COLO668 (cell line): ENCODE measurements around the gene SHROOM3.

Experiments used
- DNase-seq: peaks from one replicate; lab custom pipeline; 2025; ENCODE audit not compliant: unreplicated experiment; lab: John Stamatoyannopoulos, UW

Gene SHROOM3

DNA sequence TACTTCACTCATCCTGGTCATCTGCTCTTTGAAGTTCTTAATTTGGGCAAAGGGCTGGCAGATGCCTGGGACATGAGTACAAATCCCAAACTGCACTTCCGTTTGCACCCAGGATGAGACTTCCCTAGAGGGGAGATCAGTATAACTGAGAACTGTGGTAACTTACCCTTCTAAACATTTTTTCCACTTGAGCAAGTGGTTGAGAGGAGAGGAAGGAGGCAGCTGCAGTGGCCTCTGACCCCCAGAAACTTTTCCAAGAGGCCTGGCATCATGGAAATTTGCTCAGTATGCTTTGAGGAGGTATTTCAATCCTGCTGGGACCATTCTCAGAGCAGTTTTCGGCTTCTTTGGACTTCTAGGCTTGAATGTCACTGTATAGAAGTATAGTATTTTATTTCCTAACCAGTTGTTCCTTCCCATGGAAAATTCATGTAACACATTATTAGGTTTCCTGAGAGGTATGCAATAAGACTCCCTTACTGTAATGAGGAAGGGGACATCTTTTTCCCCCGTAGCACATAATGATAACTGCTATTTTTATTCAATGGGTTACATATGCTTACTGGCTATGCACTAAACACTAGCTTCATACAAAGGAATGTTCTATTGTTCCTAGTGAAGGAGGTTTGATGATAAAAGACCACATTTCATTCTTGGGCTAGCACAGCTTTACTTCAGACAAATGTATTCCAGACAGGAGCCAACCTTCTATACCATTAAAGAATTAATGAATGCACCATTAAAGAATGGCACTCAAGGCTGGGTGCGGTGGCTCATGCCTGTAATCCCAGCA is 129.3 kb downstream of the SHROOM3 start:
- no peak for DNase-seq

DNA sequence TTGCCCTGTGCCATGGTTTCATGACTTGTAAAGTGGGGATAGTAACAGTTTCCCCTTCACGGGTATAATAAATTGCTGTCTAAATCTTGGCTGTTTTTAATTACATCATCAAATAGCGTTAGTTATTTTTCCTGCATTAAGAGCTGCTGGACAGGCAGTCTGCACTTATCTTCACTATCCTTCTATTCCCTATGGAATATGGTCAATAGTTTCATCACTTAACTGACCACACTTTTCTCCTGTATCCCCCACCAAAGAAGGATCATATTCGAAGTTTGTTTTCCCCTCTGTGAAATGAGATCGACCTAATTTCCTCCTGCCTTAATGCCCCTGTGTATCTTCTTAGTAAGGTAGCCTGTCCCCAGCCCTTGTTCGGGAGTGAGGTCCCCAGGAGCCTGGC is 133.2 kb downstream of the SHROOM3 start:
- no peak for DNase-seq

DNA sequence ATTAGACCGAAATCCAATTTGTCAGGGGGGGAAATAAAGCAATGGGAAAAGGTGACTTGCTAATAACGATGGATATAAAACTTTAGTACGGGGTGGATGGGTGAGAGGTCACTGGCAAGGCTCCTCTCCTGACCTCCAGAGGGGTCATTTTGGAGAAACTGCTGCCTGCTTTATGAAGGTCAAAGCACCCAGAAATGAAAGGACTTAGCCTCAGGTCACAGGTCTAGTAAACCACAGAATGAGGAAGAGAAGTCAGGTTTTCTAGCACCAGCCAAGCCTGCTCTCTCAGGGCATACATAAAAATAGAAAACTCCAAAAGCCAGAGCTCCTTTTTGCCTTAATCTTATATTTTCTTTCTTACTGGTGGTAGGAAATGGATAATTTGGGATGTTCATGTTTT is 134.2 kb downstream of the SHROOM3 start:
- DNase-seq: no peak

DNA sequence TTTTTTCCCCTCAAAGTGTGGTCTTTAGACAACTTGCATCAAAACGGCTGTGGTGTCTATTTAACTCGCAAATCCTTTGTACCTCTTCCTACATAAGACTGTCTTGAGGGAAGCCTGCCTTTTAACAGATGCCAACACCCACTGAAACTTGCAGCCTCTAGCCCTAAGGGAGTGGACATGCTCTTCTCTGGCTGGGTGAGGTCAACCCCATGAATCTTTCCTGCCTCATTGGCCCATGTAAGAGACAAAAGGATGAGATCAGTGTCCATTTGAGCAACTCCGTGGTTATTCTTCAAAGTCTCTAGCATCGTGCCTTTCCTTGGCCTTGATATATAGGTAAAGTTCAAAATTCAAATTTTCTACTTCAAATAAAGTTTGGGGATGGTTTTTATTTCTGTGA is 134.7 kb downstream of the SHROOM3 start:
- no peak for DNase-seq

DNA sequence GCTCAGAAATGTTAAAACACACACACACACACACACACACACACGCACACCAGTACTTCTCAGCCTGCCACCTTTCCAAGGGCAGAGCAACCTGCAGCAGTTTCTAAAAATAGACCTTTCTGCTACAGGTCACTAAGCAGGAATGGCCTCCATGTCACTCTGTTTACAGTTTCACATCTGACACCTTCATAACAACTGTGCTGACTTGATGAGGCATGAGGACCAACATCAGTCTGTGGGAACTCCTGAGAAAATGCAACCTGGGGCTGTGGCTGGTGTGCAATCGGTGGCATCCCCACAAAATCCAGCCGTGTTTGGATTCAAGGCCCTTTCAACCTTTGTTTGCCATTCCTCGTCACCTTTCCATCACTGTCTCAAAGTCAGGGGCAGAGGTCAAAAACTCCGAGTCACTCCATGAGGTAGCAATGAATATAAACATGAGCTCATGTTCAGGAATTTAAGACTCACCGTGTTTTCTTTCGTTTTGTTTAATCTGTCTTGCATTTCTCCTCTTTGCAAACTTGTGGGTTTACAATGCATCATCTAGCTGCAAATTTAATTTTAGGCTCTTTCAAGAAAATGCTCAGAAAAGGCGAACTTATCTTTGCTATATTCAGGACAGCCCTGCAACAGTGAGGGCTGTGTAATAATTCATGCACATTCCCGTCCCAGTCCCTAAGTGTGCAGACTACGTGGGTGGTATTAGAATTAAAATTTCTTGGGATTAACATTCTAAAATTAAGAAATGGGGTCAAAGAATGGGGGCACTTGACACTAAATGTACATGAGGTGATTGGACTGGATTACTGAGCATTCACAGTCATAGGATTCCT is 135.3 kb downstream of the SHROOM3 start:
- DNase-seq: peak; percentile 54

DNA sequence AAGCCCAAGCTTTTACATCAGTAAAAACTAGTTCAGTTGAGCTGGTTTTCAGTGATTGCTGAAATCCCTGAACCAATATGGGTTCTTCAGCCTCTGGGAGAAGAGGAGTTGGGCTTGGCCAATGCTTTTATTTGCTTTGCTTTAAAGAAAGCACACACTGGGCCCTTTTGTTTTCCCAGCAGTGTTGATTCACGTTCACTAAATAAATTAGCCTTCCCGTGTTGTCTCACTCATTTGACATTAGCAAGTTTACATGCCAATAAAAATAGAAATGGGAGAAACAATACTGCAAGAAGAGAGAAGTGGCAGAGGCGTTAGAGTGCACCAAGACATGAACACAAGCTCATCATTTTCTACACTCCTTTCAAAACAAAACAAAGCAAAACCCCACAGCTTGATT is 136.2 kb downstream of the SHROOM3 start:
- DNase-seq: peak; percentile 29

DNA sequence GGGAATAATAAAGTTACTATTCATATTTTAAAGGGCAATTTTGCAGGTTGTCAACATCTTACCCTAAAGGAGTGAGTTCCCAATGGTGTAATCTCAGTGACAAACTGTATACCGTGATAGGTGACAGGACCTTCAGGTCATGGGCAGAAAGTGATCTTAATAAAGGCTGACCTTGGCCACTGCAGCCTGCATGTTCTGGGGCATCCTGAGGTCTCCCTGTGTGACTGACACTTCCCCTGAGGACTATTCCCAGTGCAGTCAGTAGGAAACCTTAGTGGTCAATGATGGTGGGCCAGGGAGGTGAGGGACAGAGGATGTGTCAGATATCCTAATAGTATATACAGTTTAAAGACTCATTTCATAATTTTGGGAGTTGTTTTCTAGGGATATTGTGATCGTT is 137.2 kb downstream of the SHROOM3 start:
- no peak for DNase-seq

DNA sequence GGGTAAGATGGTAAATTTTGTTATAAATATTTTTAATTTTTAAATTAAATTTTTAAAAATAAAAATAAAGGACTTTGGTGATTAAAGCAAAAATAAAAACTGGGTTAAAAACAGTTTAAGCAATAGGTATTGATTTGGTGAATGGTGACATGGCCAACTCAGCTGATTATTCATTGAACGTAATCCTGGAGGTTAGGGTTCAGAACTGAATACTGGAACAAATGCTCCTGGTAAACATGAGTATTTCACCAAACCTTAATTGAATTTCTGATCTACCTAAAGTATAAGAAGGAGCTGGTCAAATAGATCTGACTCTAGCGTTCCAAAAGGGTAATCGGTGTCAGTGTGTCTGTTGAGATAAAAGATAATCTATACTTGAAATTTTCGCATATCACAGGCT is 141.8 kb downstream of the SHROOM3 start:
- no peak for DNase-seq

DNA sequence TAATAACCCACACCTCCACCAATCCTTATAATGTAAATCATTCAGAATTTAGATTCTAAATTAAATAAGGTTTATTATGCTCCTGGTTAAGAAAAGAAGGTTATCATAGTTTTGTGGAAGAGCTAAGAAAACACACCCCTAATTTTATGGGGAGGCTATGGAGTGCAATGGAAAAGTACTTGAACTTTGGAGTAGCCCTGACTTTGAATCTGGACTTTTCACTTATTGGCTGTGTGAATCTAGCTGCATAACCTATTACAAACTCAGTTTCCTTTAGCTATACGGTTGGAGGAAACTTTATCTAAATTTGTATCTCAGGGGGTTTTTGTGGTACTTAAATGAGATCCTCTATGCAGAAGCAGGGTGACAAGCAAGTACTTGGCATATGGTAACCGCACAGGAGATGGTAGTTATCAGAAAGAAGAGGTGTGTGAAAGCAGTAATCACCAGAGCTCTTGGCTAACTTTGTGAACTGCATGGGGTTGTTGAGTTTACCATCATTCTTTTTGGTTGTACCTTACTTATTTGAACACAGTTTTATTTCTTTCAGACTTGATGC is 143.1 kb downstream of the SHROOM3 start:
- DNase-seq: no peak

DNA sequence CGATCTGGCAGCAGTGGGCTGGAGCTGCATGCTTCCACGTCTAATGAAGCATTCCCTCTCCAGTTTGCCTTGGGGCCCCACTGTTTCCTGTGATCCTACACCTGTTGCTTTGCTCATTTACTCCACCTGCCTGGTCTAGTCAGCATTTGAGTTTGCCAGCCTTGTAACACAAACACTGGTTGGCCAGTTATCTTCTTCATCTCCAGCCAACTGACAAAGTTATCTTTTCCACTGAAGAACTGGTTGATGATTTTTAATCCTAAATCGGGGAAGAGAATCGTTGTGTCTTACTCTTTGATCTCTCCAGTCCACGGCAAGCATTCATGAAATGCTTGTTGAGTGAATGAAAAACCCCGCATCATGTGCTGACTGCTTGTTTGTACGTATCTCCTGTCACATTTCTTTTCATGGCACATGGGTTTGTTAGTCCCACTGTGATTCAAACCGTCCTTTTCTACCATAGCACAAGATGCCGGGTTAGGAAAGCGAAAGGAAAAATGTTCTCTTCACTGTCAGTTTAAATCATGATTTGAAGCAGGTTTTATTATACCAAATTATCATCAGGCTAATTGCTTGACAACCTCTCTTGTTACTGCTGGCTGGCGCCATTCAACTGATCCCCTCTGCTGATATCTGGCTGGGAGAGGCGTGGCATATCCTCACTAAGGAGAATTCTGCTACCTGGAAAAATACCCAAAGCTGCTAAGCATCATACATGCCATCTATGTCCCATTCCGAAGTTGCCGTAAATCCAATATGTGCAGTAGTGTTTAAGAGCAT is 144.8 kb downstream of the SHROOM3 start:
- peak; percentile 69 for DNase-seq

DNA sequence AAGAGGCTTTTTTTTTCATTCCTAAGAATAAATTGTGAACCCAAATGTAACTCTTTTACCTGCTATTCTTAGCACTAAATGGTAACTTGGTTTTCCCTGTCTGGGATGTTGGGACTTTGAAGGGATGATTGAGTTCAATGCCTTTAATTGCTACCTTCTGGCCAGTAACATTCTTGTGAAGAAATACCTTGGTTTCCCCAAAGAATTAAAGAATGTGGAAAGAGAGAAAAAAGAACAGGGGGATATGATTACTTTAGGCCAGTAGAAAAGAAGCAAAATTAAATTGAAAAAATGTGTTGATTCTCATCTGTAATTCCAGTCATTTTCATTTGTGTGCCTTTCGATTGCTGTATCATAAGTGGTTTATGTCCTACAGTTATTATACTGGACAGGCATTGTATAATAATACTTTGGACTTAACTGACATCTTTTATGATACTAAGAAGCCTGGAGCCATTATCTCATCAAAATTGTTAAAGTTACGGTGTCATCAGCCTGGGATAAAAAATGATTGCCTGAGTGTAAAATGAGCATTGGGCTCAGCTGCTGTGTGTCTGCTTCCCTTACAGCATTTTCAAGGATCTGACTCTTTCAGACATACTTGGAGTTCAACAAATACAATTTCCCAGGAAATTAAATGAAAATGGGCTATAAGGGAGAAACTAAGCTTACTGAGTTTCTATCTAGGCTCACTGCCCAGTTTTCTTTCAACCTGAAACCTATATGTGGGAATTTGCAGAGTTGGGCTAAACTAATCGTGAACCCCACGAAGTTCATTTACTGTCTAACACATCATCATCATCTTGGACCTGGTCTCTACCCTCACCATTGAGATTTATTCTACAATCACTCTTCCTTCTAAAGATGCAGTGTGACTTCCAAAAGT is 146.3 kb downstream of the SHROOM3 start:
- no peak for DNase-seq

DNA sequence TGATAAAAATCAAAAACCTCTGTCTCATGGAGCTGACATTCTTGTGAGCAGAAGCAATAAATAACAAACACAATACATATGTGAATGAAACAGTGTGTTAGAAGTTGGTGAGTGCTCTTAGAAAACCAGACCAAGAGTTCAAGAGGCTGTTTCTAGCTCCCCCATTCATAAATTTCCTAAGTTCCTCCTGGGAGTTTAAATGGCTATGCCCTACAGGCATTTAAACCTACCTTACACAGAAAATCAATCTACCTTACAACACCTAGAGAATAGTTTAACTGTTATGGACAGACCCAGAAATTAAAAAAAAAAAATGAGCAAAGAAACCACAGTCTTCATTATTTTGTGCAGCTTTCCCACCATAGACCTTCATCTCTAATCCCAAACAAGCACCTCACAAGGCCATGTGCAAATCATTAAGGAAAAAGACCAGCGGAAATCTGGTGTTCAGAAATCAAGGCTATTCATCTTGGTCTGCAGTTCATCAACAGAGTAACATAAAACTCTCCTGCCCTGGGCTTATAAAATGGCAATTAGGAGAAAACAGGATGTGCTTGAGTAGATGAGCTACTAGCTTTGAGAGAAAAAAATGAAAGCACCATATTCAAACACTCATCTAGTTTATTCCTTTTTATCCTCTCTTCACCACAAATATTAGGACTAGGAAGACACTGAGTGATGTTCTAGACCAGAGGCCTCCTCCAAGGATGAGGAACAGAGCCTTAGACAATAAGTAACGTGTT is 147.2 kb downstream of the SHROOM3 start:
- no peak for DNase-seq

DNA sequence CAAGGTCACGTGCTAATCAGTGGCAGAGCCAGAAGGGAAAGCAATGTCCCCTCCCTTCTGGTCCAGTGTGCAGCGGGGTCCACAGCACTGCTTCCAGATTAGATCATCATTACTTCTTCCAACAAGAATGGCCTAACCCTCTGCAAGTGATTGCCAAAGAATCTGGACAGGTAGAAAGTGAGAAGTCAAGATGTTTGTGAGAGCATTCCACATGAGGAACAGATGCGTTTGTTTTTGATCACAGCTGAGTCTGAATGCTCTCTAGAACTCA is 147.7 kb downstream of the SHROOM3 start:
- DNase-seq: no peak

DNA sequence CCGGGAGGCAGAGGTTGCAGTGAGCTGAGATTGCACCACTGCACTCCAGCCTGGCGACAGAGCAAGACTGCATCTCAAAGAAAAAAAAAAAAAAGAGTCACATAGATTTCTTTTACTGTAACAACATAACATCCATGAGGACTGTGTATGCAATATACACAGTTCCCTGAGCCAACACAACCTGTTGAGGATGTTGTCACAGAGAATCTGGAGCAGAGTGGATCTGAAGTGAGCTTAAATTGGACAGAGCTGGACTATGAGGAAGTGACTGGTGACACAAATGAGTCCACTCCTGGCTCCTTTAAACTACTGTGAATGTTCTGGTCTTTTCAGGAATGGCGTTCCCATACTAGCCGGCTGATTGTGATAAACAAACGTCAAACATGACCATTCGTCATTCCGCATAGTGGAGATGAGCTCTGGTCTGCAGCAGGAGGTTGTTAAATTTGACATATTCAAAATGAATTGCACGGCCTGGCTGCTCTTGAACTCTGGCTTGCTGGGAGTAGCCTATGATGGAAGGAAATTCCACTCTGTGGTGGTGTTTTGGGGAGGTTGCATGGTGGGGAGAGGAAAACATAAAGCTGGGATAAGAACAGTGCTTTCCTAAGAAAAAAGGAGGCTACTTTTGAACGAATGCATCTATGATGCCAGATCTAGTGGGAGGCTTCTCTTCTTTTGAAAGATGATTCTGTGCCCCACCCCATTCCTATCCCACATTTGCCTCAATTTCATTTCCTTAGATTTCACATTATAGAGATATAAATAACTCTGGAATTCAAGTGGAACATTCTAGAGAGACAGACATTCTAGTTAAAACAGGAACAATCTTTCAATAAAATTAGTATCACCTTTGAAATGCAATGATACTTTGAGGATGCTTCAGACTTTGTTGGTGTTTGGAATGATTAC is 149.5 kb downstream of the SHROOM3 start:
- DNase-seq: no peak

DNA sequence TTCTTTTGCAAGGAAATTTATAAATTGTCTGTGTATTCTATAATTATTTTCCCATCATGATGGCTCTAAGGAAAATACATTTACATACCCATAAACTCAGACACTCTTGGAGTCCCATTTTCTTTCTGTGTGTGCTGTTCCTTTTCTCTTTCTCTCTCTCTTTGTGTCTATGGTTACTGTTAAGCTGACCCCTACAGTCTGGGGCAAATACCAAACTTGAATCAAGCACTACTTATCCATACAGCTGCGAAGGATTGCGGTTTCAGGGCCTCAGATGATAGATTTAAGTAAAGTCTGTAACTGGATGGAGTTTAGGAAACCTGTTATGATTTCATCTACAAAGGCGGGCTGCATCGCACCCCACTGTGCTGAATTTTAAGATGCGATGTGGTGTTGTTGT is 150.2 kb downstream of the SHROOM3 start:
- no peak for DNase-seq

DNA sequence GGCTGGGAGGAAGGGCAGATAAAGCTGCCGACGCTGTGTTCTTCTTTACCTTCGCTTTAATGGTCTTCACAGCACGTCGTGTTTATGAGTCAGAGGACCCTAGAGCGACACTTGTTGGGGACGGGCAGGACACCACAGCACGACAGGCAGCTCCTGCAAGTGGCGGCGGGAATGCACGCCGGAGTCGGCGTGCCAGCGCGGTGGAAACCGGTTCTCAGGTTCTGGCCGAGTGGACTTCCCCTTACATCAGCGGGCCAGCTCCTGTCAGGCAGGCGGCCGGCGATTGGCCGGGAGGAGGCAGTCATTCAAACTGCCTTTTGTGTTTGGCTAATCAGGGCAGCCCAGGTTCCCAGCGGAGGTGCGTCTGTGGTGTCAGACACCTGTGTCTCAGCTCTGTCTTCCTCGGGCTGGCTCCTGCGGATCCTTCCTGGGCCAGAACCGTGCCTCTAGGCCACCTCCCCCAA is 150.9 kb downstream of the SHROOM3 start:
- peak; percentile 95 for DNase-seq

DNA sequence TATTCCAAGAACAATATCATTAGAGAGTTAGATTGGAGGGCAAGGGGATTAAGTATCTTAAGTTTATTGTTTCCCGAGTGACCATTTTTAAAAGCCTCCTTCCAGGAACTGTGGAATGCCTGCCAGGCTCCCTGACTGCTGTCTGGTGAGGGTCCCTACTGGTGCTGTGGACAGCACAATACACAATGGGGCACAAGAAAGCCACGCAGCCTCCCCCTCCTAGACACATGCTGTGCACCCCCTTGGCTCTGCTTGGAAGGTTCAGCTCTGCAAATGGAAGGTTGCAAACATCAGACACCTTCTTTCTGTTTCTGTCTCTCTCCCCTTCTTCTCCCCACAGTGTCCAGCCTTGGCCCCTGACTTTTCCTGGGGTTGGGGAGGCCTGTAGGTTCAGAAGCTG is 153.2 kb downstream of the SHROOM3 start:
- DNase-seq: no peak

DNA sequence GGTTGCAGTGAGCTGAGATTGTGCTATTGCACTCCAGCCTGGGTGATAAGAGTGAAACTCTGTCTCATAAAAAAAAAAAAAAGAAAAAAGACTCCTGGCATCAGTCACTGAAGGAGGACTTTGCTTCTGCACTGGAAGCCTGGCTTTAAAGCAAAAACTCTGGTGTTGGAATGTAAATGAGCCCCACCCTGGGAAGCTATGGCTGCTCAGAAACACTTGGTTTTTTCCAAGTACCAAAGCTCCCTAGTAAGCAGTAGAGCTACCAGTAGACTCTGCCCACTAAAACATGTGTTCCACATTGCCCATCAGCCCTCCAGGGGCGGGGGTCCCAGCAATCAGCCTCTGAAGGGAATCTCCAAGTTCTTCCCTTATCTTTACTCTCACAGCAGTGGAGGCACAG is 154.4 kb downstream of the SHROOM3 start:
- DNase-seq: no peak
